Gastrocnemius medialis (tissue), 4 donors: Measurements from ENCODE around the gene TOP3A.

ENCODE experiments used
- CTCF ChIP-seq, 5 experiments: fragments of 450-650 bp in 3 of 5; fragments of 200-600 bp in 2 of 5; sonication (generic) in 2 of 5; IDR thresholded peaks in 4 of 5; conservative IDR thresholded peaks in 1 of 5; 1 replicate in 4 of 5; 2 replicates in 1 of 5; pipeline ENCODE4 v1.5.1; 2016 to 2019; ENCODE audit warnings: antibody characterized with exemption in 5 of 5, mild to moderate bottlenecking in 3 of 5, moderate library complexity in 3 of 5
- POLR2A ChIP-seq, 2 donors: fragments of 450-650 bp; IDR thresholded peaks; one replicate each; pipeline ENCODE4 v1.6.1; 2017; ENCODE audit warnings: antibody characterized with exemption in 2 of 2, mild to moderate bottlenecking in 2 of 2, moderate library complexity in 2 of 2

- no peak for TF ChIP-seq CTCF (IDR thresholded peaks at IDR 0.05 in 4 of 5, conservative IDR thresholded peaks at IDR 0.05 in 1 of 5)
- TF ChIP-seq POLR2A (IDR thresholded peaks at IDR 0.05): no peak
Observed at GRCh38 chr17:18360518-18360917, 45.7 kb upstream of the TOP3A start.
